Thymus (tissue), 11 donors: ENCODE data around the gene RIPOR3. TPM values are rescaled to one million over a fixed set of nuclear protein-coding genes. Genes with fewer than 3 reads are reported as not detected.

Experiments
- DNase-seq, 9 donors: peaks; one replicate each; pipeline ENCODE4 v3.0.0-alpha.2; 2013; ENCODE audit warnings: low spot score in 9 of 9, low read depth in 6 of 9, missing footprints in 1 of 9
- H3K27ac ChIP-seq, 2 donors: one replicate each; pipeline ENCODE4 v1.5.1; 2013; ENCODE audit warnings: control low read depth in 1 of 2, low read depth in 1 of 2, low read length in 1 of 2, mild to moderate bottlenecking in 1 of 2, moderate library complexity in 1 of 2
- H3K27me3 ChIP-seq, 2 donors: one replicate each; pipeline ENCODE4 v1.5.1; 2013; ENCODE audit warnings: low read length in 1 of 2; ENCODE audit not compliant: control insufficient read depth in 2 of 2, insufficient read depth in 1 of 2
- H3K36me3 ChIP-seq, 2 donors: one replicate each; pipeline ENCODE4 v1.5.1; 2013; ENCODE audit warnings: low read length in 1 of 2, mild to moderate bottlenecking in 1 of 2, moderate library complexity in 1 of 2; ENCODE audit not compliant: control insufficient read depth in 2 of 2, insufficient read depth in 2 of 2
- H3K4me1 ChIP-seq, 2 donors: one replicate each; pipeline ENCODE4 v1.5.1; 2013; ENCODE audit warnings: low read length in 2 of 2; ENCODE audit not compliant: control insufficient read depth in 2 of 2, insufficient read depth in 2 of 2
- H3K4me3 ChIP-seq, 2 donors: one replicate each; pipeline ENCODE4 v1.5.1; 2013; ENCODE audit warnings: low read length in 2 of 2, control low read depth in 1 of 2, mild to moderate bottlenecking in 1 of 2
- H3K9me3 ChIP-seq, 2 donors: one replicate each; pipeline ENCODE4 v1.5.1; 2013; ENCODE audit warnings: low read length in 1 of 2, mild to moderate bottlenecking in 1 of 2; ENCODE audit not compliant: control insufficient read depth in 2 of 2, insufficient read depth in 1 of 2
- WGBS: extraction: QIAGEN DNeasy Blood & Tissue Kit; methylation state at CpG from one replicate; pipeline ENCODE4 v1.1.7; 2013; 5-methylcytosine and 5-hydroxymethylcytosine counted together
- polyA plus RNA-seq: library from polyadenylated mRNA; stranded (reverse); fragments of 200-250 nt; gene quantifications from one replicate; pipeline ENCODE4 v1.2.3, GENCODE V29; 2013
- total RNA-seq: library from RNA; stranded (reverse); fragments of 120-200 nt; gene quantifications from one replicate; pipeline ENCODE4 v1.2.4, GENCODE V29; 2013
- donor health status: healthy.

RIPOR3 gene
- total and polyA plus RNA-seq, 2 donors, result 12.2 to 23.4 TPM

DNA sequence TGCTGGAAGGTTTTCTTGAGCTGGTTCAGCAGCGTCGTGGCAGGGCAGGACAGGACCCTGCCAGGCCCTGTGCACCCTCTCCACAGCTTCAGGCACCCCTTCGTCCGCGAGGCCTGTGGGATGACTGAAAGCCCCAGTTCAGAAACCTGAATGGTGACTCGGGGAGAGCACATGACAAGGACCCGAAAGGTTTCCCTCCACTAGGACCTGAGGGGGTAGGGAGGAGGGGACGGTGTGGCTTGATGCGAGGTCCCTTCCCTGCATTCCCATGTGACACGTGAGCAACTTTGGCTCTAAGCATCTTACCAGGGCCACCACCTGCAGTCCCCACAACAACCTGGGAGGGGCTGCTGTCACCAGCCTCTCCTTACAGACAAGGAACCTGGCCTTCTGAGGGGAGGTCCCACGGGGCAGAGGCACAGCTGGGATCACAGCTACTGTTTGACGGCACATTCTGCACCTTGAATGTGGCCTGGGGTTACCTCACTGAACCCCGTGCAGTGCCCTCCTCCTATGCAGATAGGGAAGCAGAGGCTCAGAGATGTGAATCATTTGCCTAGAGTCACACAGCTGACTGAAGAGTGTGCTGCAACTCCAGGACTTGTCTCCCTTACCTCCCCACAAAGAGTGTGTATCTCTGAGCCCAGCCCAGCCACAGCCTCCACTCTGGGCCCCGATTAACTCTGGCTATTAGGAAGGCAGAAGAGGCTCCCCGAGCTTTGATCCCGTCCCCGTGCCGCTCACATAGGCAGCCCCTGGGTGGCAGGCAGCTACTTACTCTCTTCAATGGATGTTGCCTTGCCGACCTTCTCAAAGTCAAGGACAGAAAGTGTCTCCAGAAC is 96.5 kb downstream of the RIPOR3 start:
- no peak overlapping the region for H3K27ac ChIP-seq

DNA sequence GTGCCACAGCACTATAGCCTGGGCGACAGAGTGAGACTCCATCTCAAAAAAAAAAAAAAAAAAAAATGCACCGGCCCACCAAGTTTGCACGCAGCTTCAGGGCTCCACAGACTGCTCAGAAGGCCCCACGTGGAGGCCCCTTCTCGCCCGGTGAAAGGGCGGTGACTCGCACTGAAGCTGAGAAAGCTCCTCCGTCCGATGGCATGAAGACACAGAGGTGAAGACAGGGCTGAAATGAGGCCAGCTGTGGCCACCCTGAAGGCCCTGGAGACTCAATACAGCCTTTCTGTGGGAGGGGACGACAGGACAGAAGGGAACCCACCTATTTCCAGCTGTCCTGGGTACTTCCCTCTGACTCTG is 97.1 kb downstream of the RIPOR3 start:
- Histone ChIP-seq H3K36me3 (peaks cover 3 to 9% of the 10 kb centered on the region in 2 donors), H3K4me1 (no peaks in the 10 kb centered on the region), H3K9me3 (no peaks in the 10 kb centered on the region), H3K4me3 (no peak overlapping the region), H3K27ac (no peak overlapping the region), H3K27me3 (peaks cover 0 to 2% of the 10 kb centered on the region in 2 donors)
- DNase-seq, result no peak
- 95% methylated on average over 11 of the region's 11 CpGs for WGBS

More for the DNA sequence above, 96.5 kb downstream of the RIPOR3 start:
- Histone ChIP-seq H3K4me3 (no peak overlapping the region), H3K9me3 (no peaks in the 10 kb centered on the region), H3K4me1 (no peaks in the 10 kb centered on the region), H3K36me3 (peaks cover 3 to 6% of the 10 kb centered on the region in 2 donors), H3K27me3 (peaks cover 0 to 2% of the 10 kb centered on the region in 2 donors)
- peak in 1 of 9 donors; percentile 16 for DNase-seq
- WGBS, result 75% methylated on average over 19 of the region's 19 CpGs

DNA sequence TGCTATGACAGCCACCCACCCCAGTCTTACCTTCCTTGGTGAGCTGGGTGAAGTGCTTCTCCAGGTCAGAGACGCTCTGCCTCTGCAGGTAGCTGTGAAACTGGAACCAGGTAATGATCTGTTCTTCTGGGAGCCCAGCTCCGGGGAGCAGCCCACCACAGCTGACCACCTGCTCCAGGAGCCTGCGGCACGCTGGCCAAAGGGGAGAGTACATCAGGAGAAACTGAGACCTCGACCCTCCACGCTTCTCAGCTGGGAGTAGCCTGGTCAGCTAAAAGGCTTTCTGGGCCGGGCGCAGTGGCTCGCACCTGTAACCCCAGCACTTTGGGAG is 98.4 kb downstream of the RIPOR3 start:
- DNase-seq, result no peak
- Histone ChIP-seq H3K9me3 (no peaks in the 10 kb centered on the region), H3K27me3 (peaks cover 0 to 2% of the 10 kb centered on the region in 2 donors), H3K4me3 (no peak overlapping the region), H3K4me1 (no peaks in the 10 kb centered on the region), H3K36me3 (peaks cover 3 to 11% of the 10 kb centered on the region in 2 donors), H3K27ac (no peak overlapping the region)
- WGBS, result 97% methylated on average over 9 of the region's 9 CpGs

DNA sequence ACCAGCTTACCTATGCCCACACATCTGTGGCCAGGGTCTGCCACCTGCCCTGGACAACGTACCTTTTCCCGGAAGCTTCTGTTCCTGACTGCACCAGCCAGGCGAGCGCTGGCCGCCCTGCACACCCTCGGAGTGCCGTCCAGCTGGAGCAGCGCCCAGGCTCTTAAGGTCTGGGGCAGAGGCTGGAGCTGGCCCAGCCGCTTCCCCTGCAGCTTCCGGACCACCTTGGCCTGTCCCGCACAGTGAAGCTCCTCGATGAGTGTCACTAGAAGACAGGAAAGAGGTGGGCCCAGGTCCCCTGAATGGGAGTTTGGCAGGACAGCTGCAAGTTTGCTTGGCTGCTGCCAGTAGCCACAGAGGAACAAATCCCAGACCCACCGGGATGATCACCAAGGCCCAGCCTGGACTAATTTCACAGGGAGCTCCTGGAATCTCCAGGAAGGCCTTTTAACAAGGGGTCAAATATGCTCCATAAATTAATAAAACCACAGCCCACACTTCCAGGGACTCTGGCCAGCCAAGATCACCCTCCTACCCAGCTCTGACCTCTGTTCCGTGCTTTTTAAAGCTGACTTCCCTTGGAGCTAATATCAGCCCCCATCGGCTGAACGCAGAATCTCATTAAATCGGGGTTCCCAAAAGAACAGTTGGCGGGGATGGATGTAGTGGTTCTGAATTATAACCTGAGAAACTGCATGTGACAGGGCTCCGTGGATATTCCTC is 98.9 kb downstream of the RIPOR3 start:
- Histone ChIP-seq H3K4me1 (no peaks in the 10 kb centered on the region), H3K36me3 (peaks cover 6 to 16% of the 10 kb centered on the region in 2 donors), H3K27ac (no peak overlapping the region), H3K9me3 (no peaks in the 10 kb centered on the region), H3K4me3 (no peak overlapping the region), H3K27me3 (peaks cover 0 to 2% of the 10 kb centered on the region in 2 donors)
- WGBS, result 94% methylated on average over 19 of the region's 19 CpGs
- no peak for DNase-seq

DNA sequence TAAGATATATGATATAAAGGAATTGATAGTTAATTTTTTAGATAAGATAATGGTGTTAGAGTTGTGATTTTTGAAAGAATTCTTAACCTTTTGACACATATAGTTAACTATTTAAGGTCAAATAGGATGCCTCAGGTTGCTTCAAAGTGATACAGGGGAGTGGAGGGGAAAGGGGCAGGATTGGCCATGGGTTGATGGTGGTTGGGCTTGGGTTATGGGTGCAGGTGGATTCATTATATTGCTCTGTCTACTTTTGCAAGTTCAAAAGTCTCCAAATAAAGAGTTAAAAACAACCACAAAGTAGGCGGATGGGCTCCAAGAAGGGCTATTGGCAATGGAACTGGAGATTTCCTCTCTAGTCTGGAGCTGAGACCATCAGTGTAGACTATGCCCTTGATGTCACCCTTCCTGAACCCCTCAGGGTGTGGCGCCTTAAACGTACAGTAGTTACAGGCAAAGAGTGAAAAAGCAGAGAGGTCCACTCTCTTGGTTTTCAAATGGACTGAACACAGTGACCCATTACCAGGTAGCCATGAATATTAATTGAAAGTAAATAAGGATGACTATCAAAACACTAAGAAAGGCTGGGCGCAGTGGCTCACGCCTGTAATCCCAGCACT is 100.0 kb downstream of the RIPOR3 start:
- Histone ChIP-seq H3K4me3 (no peak overlapping the region), H3K4me1 (no peaks in the 10 kb centered on the region), H3K36me3 (peaks cover 13 to 26% of the 10 kb centered on the region in 2 donors), H3K9me3 (no peaks in the 10 kb centered on the region), H3K27ac (no peak overlapping the region), H3K27me3 (no peaks in the 10 kb centered on the region)
- 95% methylated on average over 5 of the region's 5 CpGs for WGBS
- no peak for DNase-seq

DNA sequence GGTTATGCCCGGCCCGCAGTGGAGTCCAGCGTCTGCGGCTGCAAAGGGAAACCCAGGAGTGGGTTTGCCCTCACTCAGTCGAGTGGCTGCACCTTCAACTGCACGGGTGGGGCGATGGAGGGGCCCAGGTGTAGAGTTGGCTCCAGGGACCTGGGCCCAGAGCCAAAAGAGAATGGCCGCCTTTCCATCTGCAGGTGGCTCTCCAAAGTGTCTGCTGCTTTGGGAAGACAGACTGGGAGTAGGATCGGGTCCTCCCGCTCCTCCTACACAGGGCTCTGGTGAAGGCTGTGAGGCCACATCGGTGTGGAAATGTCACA is 101.0 kb downstream of the RIPOR3 start:
- Histone ChIP-seq H3K27ac (no peak overlapping the region), H3K9me3 (no peaks in the 10 kb centered on the region), H3K36me3 (peaks cover 21 to 36% of the 10 kb centered on the region in 2 donors), H3K4me3 (no peak overlapping the region), H3K4me1 (peaks cover 0 to under 1% of the 10 kb centered on the region in 2 donors), H3K27me3 (no peaks in the 10 kb centered on the region)
- 97% methylated on average over 11 of the region's 11 CpGs for WGBS
- no peak for DNase-seq

DNA sequence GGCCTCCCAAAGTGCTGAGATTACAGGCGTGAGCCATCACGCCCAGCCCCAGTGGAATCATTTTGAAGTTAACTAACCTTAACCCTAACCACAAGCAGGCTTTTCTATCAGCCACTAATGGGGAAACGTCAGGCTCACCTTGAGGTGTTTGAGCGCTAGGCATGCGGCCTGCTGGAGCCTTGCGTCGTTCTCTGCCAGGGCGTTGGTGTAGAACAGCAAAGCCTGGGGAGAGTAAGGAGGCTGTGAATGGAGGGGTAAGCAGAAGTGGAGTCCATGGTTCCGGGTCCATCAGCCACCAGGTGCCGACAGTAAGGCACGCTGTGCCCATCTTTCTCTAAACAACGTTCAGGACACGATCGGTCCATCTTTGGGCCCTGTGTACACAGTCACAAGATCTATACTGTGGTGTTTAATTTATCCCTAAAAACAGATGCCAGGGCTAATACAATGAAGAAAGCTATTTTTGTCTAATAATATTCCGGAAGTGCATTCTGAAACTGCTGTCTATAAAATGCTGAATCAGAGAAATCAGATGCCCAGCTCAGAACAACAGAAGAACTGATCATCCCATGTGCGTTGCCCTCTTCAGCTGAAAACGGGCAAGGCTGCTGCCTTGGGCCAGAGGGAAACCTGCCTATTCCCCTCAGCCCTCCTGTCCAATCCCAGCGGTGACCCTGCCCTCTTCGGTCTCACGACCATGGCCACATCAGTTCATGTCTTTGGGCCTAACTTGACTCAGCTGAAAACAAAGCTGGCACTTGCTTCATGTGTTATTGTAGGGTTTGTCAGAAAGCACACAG is 101.6 kb downstream of the RIPOR3 start:
- no peak overlapping the region for H3K4me3 ChIP-seq
- peaks cover 0 to 2% of the 10 kb centered on the region in 2 donors for H3K4me1 ChIP-seq
- H3K36me3 ChIP-seq, result peaks cover 23 to 42% of the 10 kb centered on the region in 2 donors
- H3K9me3 ChIP-seq, result no peaks in the 10 kb centered on the region
- H3K27me3 ChIP-seq, result no peaks in the 10 kb centered on the region
- 96% methylated on average over 20 of the region's 20 CpGs for WGBS
- no peak overlapping the region for H3K27ac ChIP-seq
- DNase-seq, result no peak

DNA sequence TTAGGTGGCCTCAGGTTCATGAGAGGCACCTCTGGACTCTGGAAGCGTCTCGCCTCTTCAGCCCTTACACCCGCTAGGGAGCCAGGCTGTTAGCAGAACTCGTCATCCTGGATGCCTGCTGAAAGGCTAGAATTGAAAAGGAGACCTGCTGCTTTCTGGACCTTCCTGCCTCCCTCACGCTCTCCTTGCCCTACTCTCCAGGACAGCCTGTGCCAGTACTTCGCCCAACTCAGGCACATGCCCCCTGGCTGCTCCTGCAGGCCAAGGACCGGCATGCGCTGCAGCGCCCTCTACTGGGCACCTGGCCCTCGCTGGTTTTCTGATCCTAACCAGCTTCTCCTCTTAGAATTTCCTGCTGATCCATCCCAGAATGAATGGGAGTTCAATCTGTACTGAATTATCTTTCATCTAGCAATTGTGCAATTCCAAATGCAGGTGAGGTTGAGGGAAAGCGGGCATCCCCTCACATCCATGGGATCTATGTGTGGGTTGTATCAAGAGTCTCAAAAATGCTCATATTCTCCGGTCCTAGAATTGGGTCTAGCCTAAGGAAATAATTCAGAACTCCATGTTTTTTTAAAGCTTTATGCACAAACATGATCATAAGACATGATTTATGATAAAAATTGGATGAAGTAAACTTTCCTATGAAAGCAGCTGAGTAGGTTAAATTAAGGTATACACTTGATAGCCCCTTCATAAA is 103.2 kb downstream of the RIPOR3 start:
- H3K4me3 ChIP-seq, result no peak overlapping the region
- no peaks in the 10 kb centered on the region for H3K27me3 ChIP-seq
- H3K9me3 ChIP-seq, result no peaks in the 10 kb centered on the region
- no peak overlapping the region for H3K27ac ChIP-seq
- DNase-seq, result peak in 7 of 9 donors; percentile 8 to 71 (median 48)
- H3K4me1 ChIP-seq, result peaks cover 0 to 2% of the 10 kb centered on the region in 2 donors
- peaks cover 32 to 56% of the 10 kb centered on the region in 2 donors for H3K36me3 ChIP-seq
- 88% methylated on average over 12 of the region's 12 CpGs for WGBS
